HG03565 (cell line): ENCODE data around the gene EFHC2.
"Not testable (repeated sequence)": the region's sequence is repeated elsewhere in the genome, so short reads cannot be mapped to it uniquely, and the experiment has no call there.

Source experiments
- ATAC-seq: cut with Tn5 transposase; IDR thresholded peaks from one replicate; pipeline ENCODE4 v1.9.1; 2021; ENCODE audit warnings: mild to moderate bottlenecking, moderate library complexity; ENCODE audit not compliant: unreplicated experiment

The EFHC2 gene

DNA sequence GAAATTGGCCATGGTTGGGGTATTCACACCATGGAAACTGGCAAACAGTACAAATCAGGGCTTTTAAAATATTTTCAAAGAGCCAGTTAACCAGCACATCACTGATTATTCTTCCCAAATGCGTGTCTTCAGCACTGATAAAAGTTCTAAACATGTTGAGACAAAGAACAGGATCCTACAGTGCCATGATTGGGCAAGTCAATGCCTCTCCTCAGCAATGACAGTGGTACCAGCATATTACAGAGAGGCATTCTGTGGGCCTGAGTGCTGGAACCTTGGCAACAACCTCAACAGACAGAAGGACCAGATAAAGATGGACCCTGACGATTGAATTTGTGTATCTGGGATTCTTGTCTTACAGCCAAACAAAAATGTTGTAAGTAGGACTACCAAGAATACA is 108.9 kb downstream of the EFHC2 start:
- ATAC-seq: no peak

DNA sequence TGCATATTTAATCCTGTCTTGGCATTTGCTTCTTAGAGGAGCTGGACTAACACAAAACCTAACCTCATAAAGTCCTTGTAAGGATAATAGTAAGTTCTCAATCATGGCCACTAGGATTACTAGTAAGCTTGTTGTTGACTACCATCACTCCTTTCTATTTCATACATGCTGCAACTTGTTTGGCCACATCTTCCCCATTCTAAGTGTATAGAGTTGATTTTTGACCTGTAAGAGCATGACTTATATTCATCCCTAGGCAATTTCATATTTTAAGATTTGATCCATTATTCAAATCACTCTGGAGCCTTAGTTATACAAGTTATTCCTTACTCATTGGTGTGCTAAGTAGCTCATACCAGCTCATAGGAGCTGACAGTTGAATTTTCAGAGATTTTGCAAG is 109.4 kb downstream of the EFHC2 start:
- no peak for ATAC-seq

DNA sequence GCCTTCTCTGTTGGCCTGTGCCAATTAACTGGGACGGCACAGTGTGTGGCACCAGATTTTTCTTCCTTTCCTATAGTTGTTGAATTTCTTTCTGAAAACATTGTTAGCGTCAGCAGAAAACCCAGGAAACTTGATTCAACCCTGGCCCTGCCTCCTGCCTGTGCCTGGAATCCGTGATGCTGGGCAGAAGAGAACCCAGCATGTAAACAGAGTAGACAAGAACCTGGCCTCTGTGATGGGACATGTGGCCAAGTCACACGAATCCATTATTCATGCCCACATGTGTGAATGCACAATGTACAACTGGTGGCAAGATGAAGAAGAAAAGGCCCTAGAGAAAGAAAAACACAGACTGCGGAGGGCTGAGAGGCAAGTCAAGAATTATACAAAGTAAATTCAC is 111.4 kb downstream of the EFHC2 start:
- no peak for ATAC-seq

DNA sequence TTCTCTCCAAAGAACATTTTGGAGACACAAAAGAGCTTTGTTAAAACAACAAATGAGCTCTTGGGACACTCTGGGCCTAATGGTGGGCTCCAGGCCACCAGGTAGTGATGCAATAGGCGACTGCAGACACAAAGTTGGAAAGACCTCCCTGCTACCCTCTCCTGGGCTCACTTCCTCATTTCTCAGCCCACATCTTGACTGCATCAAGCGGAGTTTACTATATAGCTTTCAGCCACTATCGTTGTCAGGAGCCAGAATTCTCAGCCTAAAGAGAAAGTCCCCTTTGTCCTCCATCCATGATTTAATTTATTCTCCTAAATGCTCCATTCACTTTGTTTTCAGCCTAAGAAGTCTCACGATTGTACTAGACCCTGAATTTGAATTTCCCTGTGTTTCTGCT is 114.9 kb downstream of the EFHC2 start:
- ATAC-seq: peak; percentile 61

DNA sequence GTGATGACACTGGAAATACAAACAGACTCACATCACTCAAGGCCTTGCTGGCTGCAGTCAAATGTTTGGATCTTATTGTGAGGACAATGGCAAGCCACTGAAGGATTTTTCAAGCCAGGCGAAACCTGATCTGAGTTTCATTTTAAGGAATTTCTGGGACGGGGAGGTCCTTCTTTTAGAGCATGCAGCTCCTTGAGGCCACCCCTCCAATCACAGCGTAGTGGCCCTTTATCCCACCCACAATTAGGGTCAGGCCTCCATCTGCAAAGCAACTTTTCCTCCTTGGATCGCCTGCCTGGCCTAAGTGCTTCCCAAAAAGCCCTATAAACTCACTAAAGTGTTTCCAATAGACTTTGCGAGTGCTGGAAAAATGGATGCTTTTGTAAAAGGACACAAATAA is 115.5 kb downstream of the EFHC2 start:
- ATAC-seq: no peak

DNA sequence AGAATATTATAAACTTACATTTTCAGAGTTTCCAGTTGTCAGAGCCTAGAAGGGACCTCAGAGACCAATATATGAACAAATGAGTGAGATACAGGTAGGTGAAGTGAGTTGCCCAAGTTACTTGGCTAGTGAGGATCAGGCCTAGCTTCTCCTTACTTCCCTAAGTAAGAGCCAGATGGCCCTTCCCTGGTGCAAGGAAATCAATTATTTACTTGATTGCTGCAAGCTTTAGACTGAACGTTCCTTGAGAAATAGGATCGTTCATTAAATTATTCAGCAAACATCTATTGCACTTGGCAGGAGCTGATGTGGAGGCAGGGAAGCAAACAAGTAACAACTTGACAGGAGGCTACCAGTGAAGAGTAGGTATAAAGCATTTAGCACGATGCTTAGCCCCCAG is 117.8 kb downstream of the EFHC2 start:
- no peak for ATAC-seq

DNA sequence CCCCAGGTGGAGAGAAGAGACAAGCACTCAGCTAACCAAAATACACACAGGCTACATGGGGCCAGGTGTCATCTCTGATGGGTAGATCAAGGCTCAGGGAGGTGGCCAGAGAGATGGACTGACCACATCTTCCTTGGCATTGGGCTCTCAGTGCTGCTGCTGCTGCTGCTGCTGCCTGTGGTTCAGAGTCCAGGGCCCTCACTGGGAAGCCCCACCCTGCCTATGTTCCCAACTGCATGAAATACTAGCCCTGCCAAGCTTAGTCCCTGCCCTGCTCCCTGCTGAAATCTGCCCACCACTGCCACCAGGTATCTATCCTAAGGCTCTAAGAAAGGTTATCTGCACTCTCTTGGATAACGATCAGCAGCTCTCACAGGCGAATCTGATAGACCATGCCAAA is 118.7 kb downstream of the EFHC2 start:
- ATAC-seq: no peak

DNA sequence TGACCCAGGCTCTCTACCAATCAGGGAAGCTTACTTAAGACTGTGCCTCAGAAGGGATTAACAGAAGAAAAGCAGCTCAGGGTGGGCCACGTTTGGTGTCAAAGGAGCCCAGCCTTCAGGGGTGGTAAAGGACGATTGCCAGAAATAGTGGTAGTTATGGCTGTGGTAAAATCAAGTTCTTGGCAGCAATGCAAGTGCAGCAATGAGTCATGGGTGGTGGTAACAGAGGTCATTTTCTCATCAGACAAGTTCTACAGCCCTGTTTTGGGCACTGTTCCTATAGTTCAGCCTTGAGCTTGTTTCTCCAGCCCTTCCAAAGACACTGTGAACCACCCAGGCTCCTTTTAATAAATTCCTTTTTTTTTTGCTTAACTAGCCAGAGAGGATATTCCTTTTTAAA is 120.3 kb downstream of the EFHC2 start:
- ATAC-seq: no peak

DNA sequence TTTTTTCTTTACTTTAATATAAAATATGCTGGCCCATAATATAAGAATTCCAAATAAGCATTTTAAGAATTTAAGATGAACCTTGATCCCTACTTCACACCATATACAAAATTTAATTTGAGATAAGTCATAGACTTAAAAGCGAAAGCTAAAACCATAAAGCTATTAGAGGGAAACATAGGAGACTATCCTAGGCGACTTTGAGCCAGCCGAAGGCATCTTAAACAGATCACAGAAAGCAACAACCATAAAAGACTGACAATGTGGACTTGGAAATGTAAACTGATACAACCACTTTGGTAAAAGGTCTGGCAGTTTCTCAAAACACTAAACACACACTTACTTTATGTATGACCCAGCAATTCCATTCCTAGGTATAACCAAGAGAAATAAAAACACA is 125.0 kb downstream of the EFHC2 start:
- no peak for ATAC-seq

DNA sequence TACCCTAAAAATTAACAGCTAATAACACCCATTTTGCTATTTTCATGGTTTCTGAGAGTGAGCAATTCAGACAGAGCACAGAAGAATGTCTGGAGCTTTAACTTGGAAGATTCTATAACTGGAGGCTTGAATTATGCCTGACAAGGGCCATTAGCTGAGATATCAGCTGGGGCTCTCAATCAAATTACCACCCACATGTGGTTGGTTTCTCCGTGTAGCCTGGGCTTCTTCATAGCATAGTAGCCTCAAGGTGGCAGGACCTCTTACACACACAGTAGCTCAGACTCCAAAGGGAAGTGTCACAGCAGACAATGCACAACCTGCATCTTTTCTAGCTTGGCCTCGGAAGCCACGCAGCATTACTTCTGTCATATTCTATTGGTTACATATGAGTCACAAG is 127.3 kb downstream of the EFHC2 start:
- ATAC-seq: no peak

DNA sequence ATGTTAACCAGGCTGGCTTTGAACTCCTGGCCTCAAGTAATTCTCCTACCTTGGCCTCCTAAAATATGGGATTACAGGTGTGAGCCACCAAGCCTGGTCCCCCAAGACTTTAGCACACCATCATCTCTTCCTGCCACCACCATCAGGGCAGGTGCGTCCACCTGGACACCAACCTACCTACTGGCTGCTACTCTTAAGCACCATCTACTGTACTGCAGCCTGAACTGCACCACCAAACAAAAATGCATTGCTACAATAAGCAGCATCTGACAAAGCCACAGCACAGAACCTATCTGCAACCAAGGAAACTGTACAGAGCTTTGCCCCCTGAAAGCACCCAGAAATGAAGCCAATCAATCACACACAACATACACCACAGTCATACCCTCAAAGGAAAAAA is 139.7 kb downstream of the EFHC2 start:
- ATAC-seq: no peak

DNA sequence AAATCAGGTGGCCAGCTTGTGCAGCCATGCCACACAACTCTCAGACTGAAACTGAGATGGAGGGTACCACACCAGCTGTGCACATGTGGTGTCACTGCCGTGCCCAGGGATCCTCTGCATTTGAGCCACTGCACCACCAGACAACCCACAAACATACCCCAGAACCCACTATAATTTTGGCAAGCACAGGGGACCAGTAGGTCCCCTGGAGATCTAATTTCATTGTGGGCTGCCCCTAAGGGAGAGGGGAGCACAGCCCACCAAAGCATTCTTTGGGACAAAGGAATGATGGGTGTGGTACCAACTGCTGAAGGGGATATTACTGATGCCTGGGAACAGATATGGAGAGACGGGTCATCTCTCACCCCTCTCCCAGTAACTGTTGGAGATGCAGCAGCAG is 140.9 kb downstream of the EFHC2 start:
- ATAC-seq: no peak

DNA sequence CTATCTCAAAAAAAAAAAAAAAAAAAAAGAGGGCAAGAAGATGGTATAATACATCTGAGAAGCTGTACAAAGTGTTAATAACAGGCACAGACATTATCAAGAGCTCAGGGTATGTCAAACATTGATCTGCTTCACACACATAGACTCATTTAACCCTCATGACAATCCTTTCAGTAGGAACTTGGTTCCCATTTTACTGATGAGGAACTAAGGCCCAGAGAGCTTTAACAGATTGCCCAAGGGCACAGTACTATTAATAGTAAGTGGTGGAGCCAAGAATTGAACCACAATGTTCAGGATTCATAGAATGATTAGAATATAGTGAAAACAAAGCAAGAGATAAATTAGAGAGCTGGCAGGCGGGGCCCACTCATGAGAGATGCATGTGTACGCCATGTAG is 154.4 kb downstream of the EFHC2 start:
- no peak for ATAC-seq

DNA sequence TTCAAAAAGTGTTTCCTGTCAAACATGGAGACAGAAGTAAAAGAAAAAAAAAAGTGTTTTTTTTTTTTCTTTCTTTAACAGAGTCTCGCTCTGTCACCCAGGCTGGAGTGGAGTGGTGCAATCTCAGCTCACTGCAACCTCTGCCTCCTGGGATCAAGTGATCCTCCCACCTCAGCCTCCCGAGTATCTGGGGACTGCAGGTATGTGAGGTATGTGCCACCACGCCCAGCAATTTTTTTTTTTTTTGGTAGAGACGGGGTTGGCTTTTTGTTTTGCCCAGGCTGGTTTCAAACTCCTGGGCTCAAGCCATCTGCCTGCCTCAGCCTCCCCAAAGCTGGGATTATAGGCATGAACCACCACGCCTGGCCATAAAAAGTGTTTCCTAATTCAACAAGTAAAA is 155.6 kb downstream of the EFHC2 start:
- ATAC-seq: not testable (repeated sequence)

DNA sequence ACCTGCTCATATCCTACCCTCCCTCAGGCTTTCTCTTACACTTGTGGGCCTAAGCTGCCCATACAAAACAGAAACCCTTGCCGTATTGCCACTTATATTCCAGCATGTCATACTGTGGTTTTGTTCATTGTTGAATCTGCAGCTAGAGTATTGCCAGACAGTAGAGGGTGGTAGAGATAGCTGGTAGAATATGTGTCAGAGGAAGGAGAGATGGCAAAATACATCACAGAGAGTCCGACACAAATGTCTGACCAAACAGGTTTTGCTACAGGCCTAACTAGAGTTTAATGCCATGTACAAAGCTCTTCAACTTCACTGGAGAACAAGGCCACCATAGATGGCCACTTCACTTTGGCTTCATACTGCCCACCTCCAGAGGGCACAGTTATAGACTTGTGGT is 160.1 kb downstream of the EFHC2 start:
- no peak for ATAC-seq

DNA sequence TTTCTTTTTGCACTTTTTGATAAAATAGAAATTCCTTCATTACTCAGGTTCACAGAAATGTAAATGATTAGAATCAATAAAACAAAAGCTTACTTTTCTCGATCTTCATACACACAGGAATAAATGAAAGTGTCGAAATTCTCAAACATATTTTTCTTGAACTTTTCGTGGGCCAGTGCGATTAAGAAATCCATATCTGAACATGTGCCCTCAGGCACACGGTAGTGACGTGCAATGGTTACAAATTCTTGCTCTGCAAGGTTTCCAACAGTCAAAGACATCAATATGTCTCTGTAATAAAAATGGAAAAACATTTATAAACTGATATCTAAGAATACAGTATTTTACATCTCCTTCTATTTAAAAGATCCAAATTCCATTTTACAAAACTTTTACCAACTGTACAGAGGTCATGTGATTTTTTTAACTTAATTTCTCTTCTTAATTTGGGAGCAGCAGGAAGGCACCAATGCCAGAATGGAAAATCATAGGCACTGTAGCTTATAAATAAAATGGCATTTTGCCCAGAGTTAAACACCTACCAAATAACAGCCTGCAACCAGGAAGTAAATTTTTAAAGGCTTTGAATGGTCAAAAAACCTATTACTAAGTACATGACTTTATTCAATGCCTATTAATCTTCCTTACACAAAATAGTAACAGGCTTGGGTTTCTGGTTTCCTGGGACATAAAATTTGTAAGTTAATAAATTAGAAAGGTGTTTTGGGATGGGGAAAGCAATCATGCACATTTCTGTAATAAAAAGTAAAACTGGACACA is 165.0 kb downstream of the EFHC2 start:
- ATAC-seq: no peak

DNA sequence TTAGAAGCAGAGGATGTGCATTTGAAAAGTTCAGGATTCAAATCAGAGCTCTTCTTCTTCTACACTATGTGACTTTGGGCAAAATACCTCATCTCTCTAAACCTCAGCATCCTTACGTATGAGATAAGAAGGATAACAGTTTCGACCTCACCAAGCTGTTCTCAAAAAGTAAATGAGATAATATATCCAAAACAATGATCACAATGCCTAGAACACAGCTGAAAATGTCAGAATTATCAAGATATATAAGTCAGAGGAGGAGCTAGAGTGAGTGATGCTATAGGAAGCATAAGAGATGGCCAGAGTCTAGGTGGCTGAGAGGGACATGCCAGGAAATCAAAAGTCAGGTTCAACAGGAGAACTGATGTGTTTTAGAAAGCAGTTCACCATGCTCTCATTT is 168.0 kb downstream of the EFHC2 start:
- no peak for ATAC-seq

DNA sequence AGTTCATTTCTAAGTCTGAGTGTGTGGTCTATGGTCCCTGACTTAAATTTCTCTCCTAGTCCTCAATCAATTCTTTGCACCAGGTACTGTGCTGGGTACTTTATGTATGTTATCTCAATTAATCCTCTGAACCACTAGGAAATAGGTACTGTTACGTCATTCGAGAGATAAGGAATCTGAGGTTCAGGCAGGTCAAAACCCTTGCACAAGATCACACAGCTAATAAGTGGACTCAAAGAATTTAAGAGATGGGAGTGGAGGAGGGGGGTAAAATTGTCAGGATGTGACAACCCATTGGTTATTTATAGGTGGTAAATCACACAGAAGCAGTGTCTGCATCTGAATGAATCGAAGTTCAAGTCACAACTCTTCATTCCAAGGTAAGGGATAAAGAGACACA is 169.4 kb downstream of the EFHC2 start:
- ATAC-seq: no peak

DNA sequence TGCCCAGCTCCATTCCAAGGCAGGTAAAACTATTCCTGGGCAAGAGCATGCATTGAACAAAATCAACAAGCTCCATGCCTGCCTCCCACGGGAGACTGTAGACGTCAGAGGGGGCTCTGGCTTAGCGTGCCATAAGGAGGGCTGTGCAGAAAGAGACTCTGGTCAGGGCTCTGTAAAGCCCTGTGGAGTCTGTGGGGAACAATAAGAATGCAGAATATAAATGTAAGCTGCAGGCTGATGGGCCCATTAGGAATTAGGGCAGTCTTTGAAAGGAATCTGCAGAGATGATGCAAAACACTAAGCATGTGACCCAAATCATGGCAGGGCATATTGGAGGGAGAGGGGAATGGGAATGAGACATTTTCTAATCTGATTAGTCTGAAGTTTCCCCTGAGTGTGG is 170.3 kb downstream of the EFHC2 start:
- ATAC-seq: no peak

DNA sequence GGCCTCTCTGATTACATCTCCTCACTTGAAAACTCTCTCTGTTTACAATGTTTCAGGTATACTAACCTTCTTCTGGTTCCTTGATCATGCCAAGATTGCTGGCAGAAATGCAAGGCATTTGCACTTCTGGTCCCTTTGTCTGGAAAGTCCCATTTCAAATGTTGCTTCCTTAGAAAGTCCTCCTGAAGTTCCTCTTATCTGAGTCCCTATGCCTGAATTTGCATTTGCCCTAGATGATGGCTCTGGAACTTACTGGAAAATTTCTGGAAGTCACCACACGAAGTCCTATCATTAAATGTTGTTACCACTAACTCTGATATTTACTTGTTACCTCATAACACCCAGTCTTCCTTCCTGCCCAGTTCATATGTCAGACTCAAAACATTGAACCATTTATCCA is 176.4 kb downstream of the EFHC2 start:
- ATAC-seq: no peak

DNA sequence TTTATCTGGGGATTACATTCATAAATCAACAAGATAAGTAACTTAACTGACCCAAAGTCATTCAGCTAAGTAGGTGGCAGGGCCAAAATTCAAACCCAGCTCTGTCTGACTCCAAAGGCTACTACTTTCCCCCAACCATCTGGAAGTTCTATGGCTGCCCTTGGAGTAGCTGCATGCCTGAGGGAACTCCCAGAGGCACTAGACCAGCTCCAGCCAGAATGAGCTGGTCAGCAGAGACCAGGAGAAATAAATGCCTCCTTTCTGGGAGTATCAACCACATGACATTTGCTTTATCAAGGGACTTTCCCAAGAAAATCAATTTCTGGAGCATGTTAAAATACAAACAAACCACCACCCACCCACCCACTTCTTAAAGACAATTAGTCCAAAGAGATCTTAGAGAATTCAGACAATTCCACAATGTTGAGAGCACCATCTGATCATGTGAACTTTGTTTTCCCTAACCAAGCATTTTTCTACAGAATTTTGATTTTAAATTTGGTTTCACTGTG is 180.5 kb downstream of the EFHC2 start:
- no peak for ATAC-seq

DNA sequence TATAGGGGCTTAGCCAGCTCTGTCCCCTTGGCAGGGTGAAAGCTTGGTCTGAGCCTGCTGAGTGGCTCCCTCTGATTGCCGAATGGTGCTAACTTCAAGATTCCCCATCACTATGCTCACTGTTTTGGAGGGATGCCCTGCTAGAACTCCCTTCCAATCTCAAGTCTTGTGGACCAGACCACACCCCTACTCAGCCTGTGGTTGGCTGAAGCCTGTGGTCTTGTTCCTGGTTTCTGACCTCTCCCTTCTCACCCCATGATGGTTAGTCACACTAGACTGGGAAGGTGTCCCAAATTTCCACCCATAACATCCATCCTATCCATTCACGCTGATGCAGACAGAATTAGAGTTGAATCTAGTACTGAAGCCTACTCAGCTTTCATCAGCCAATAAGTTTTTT is 185.6 kb downstream of the EFHC2 start:
- ATAC-seq: no peak

DNA sequence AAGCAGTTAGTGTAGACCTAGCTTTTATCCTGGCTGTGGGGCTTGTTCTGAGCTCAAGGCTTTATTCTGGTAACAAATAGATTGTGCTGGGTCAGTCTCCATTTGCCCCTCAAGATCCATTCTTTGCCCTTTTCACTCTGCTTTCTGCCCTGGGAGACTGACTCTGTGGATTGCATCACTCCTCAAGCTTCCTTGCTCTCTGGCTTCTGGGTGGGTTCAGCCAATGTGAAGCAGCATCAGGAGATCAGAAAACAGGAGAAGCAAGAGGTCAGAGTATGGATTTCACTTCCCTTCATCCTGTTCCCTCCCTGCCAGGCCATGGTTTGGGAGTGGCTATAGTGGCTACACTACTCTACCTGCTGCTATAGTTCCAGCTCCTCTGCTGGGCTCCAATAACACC is 186.2 kb downstream of the EFHC2 start:
- no peak for ATAC-seq
